Stimulated activated CD4-positive, alpha-beta T cell treated with anti-CD3 and anti-CD28 coated beads, Interleukin-1b, Interleukin-23, amount 100 ng/mL, for 48 hours (primary cell): ENCODE results near the gene OR8U1.

Experiments
- DNase-seq: peaks from one replicate; pipeline ENCODE4 v3.0.0-alpha.2; 2020

The OR8U1 gene

GRCh38 chr11:56375324-56375723 is at the start of gene OR8U1:
OR8U1 (plus strand) TSS chr11:56375624; CDS start chr11:56375624, 0 bp downstream.
- DNase-seq = no peak

GRCh38 chr11:56331861-56332491 is 43.4 kb upstream of the OR8U1 start:
- DNase-seq = no peak

GRCh38 chr11:56333156-56333555 is 42.3 kb upstream of the OR8U1 start:
- DNase-seq = no peak

GRCh38 chr11:56340289-56340688 is 35.1 kb upstream of the OR8U1 start:
- DNase-seq = no peak

GRCh38 chr11:56345739-56346138 is 29.7 kb upstream of the OR8U1 start, which contains the start of gene OR8K1:
OR8K1 (plus strand) TSS chr11:56346039; CDS start chr11:56346039, 0 bp downstream.
- DNase-seq = no peak

- DNase-seq = no peak
Measured at GRCh38 chr11:56353991-56354390, 21.4 kb upstream of the OR8U1 start, which contains the start of gene OR8J1. OR8J1 (plus strand) TSS chr11:56354291; CDS start chr11:56360247, 5,956 bp downstream.

GRCh38 chr11:56380120-56380519 is 4.7 kb downstream of the OR8U1 start:
- DNase-seq = no peak

GRCh38 chr11:56394381-56394780 is 19.0 kb downstream of the OR8U1 start:
- no peak for DNase-seq

- DNase-seq = no peak
Measured at GRCh38 chr11:56396047-56396446, 20.6 kb downstream of the OR8U1 start.

GRCh38 chr11:56401858-56402461 is 26.5 kb downstream of the OR8U1 start:
- peak; percentile 1 for DNase-seq

- no peak for DNase-seq
Measured at GRCh38 chr11:56404393-56404792, 29.0 kb downstream of the OR8U1 start.

- no peak for DNase-seq
Measured at GRCh38 chr11:56410801-56411200, 35.4 kb downstream of the OR8U1 start.

GRCh38 chr11:56412396-56412795 is 37.0 kb downstream of the OR8U1 start, which contains the start of gene OR5AL1:
OR5AL1 (plus strand) TSS chr11:56412696.
- DNase-seq = no peak
